Stomach (tissue), 4 donors: ENCODE measurements around the gene SLC25A12.

Experiments used
- CTCF ChIP-seq, 7 experiments: fragments of 450-650 bp in 4 of 7; fragments of 200-600 bp in 3 of 7; sonication (generic) in 3 of 7; IDR thresholded peaks; one replicate each; pipeline ENCODE4 v1.5.1; 2016 to 2019; ENCODE audit warnings: antibody characterized with exemption in 7 of 7, control low read depth in 2 of 7, mild to moderate bottlenecking in 1 of 7
- EP300 ChIP-seq: sonication (generic); formaldehyde crosslinking; IDR thresholded peaks from one replicate; pipeline ENCODE4 v1.6.1; 2017; ENCODE audit warnings: antibody characterized with exemption
- POLR2A ChIP-seq, 4 donors: fragments of 450-650 bp; IDR thresholded peaks; one replicate each; pipeline ENCODE4 v1.6.1; 2016; ENCODE audit warnings: antibody characterized with exemption in 4 of 4, control low read depth in 2 of 4, mild to moderate bottlenecking in 1 of 4, moderate library complexity in 1 of 4
- POLR2AphosphoS5 ChIP-seq, 3 donors: sonication (generic); formaldehyde crosslinking; IDR thresholded peaks; one replicate each; pipeline ENCODE4 v1.6.1; 2016; ENCODE audit warnings: antibody characterized with exemption in 3 of 3

GRCh38 chr2:171803757-171804156 is 90.3 kb downstream of the SLC25A12 start:
- TF ChIP-seq CTCF (IDR thresholded peaks at IDR 0.05) = no peak
- no peak for TF ChIP-seq POLR2A (IDR thresholded peaks at IDR 0.05)
- no peak for TF ChIP-seq POLR2AphosphoS5 (IDR thresholded peaks at IDR 0.05)
- TF ChIP-seq EP300 = no peak
